ENCODE results near the gene ZNF423.

GRCh38 chr16:49659356-49659755 lies 196.6 kb downstream of the ZNF423 start:
- TF ChIP-seq STAT1 (IDR thresholded peaks at IDR 0.05; ENCODE audit: unreplicated experiment) (no peak), CTCF (conservative IDR thresholded peaks at IDR 0.05; ENCODE audit: low read depth in 2 of 2) (no peak), POLR2AphosphoS5 (IDR thresholded peaks at IDR 0.05; ENCODE audit: low read depth) (no peak), REST (IDR thresholded peaks at IDR 0.05; ENCODE audit: unreplicated experiment) (no peak)
